Uterus (tissue), 2 donors: Measurements from ENCODE around the gene RFX6.

Experiments
- CTCF ChIP-seq, 4 experiments: fragments of 200-600 bp in 2 of 4; fragments of 450-650 bp in 2 of 4; sonication (generic) in 2 of 4; IDR thresholded peaks; one replicate each; pipeline ENCODE4 v1.5.1; 2016 to 2019; ENCODE audit warnings: antibody characterized with exemption in 4 of 4, mild to moderate bottlenecking in 2 of 4, moderate library complexity in 1 of 4
- POLR2A ChIP-seq, 2 donors: fragments of 450-650 bp; IDR thresholded peaks; one replicate each; pipeline ENCODE4 v1.6.1; 2016; ENCODE audit warnings: antibody characterized with exemption in 2 of 2, mild to moderate bottlenecking in 1 of 2, moderate library complexity in 1 of 2

- TF ChIP-seq CTCF (IDR thresholded peaks at IDR 0.05) (no peak), POLR2A (IDR thresholded peaks at IDR 0.05) (no peak)
Measured at GRCh38 chr6:116954335-116954734, 77.3 kb downstream of the RFX6 start.
